Karpas-422 (cell line): Measurements from ENCODE around the gene ZNF256. TPM values are rescaled to one million over a fixed set of nuclear protein-coding genes. Genes with fewer than 3 reads are reported as not detected.
A peak's percentile ranks its signal among the peaks of the same experiment; 100 is the strongest.
"Not testable (repeated sequence)": the region's sequence is repeated elsewhere in the genome, so short reads cannot be mapped to it uniquely, and the experiment has no call there.

ENCODE experiments used
- DNase-seq: peaks from one replicate; pipeline ENCODE4 v3.0.0-alpha.2; 2015
- H2AFZ ChIP-seq: fragments of 200-600 bp; sonication (generic); 2 replicates; pipeline ENCODE4 v1.6.1; 2014; ENCODE audit warnings: antibody characterized with exemption, low read length, mixed read lengths
- H3K27ac ChIP-seq: fragments of 200-600 bp; sonication (generic); 2 replicates; pipeline ENCODE4 v1.5.1; 2014; ENCODE audit warnings: mild to moderate bottlenecking, low read length, moderate library complexity
- H3K27me3 ChIP-seq: fragments of 200-600 bp; sonication (generic); 2 replicates; pipeline ENCODE4 v1.6.1; 2014; ENCODE audit warnings: low read length, mixed read lengths
- H3K36me3 ChIP-seq: fragments of 200-600 bp; sonication (generic); 2 replicates; pipeline ENCODE4 v1.6.1; 2014; ENCODE audit warnings: low read length, mixed read lengths; ENCODE audit not compliant: insufficient read depth
- H3K4me1 ChIP-seq: fragments of 200-600 bp; sonication (generic); 2 replicates; pipeline ENCODE4 v1.6.1; 2014; ENCODE audit warnings: mild to moderate bottlenecking, low read length, mixed read lengths
- H3K4me2 ChIP-seq: fragments of 200-600 bp; sonication (generic); 2 replicates; pipeline ENCODE4 v1.6.1; 2014; ENCODE audit warnings: low read length, low read depth, mild to moderate bottlenecking; ENCODE audit not compliant: poor library complexity, severe bottlenecking
- H3K4me3 ChIP-seq: fragments of 200-600 bp; sonication (generic); 2 replicates; pipeline ENCODE4 v1.5.1; 2014; ENCODE audit warnings: mild to moderate bottlenecking, antibody characterized with exemption, low read length, mixed read lengths
- H3K79me2 ChIP-seq: fragments of 200-600 bp; sonication (generic); 2 replicates; pipeline ENCODE4 v1.6.1; 2014; ENCODE audit warnings: mild to moderate bottlenecking, low read length, mixed read lengths
- H3K9ac ChIP-seq: fragments of 200-600 bp; sonication (generic); 2 replicates; pipeline ENCODE4 v1.6.0; 2014; ENCODE audit warnings: low read length
- H3K9me2 ChIP-seq: fragments of 200-600 bp; sonication (generic), shearing (Covaris generic); replicated peaks from 2 replicates; pipeline ENCODE4 v1.6.0; 2014; ENCODE audit warnings: mild to moderate bottlenecking, low read length, moderate library complexity; ENCODE audit not compliant: insufficient read depth
- H3K9me3 ChIP-seq: fragments of 300-700, 200-600 bp; sonication (generic); 2 replicates; pipeline ENCODE4 v1.6.1; 2014; ENCODE audit warnings: low read length, mixed read lengths
- H4K20me1 ChIP-seq: fragments of 200-600 bp; sonication (generic); 2 replicates; pipeline ENCODE4 v1.6.1; 2014; ENCODE audit warnings: mild to moderate bottlenecking, antibody characterized with exemption, low read length, low read depth; ENCODE audit not compliant: insufficient read depth
- total RNA-seq: library from RNA; depleted of rRNA; stranded (reverse); fragments of >200 nt; shearing (Covaris generic); gene quantifications from 2 replicates; pipeline ENCODE4 v1.2.3, GENCODE V29; 2014; ENCODE audit warnings: low replicate concordance

The ZNF256 gene
- total RNA-seq, 1 experiment from 2014 or later, result 0.75 TPM

- Histone ChIP-seq H3K27me3 (peaks cover 2% of the 10 kb centered on the region; the same call in 1 of the 2 replicates), H3K4me2 (no peak overlapping the region), H3K4me1 (peaks cover 6% of the 10 kb centered on the region; the same call in 1 of the 2 replicates), H3K36me3 (0 out of 2 replicates have a peak, but pooled peaks cover under 1% of the 10 kb centered on the region), H2AFZ (no peak overlapping the region), H3K9me3 (peaks cover 48% of the 10 kb centered on the region), H3K79me2 (peaks cover 24% of the 10 kb centered on the region), H3K9ac (no peak overlapping the region), H4K20me1 (no peaks in the 10 kb centered on the region), H3K4me3 (no peak overlapping the region), H3K9me2 (no peaks in the 10 kb centered on the region), H3K27ac (no peak overlapping the region)
- DNase-seq, result no peak
Observed at GRCh38 chr19:57949296-57949695, 1.8 kb upstream of the ZNF256 start.

- Histone ChIP-seq H3K36me3 (peaks cover 15% of the 10 kb centered on the region), H3K27ac (no peak overlapping the region), H3K4me1 (peaks cover 6% of the 10 kb centered on the region; the same call in 1 of the 2 replicates), H2AFZ (no peak overlapping the region), H3K79me2 (peaks cover 27% of the 10 kb centered on the region), H3K9me3 (peaks cover 58% of the 10 kb centered on the region), H3K4me3 (peak overlapping the region; percentile 73), H3K27me3 (peaks cover 2% of the 10 kb centered on the region; the same call in 1 of the 2 replicates), H3K4me2 (peak overlapping the region; percentile 63), H3K9ac (peak overlapping the region; percentile 74), H3K9me2 (no peaks in the 10 kb centered on the region), H4K20me1 (no peaks in the 10 kb centered on the region)
- no peak for DNase-seq
Observed at GRCh38 chr19:57947088-57947418, 453 bp downstream of the ZNF256 start.

GRCh38 chr19:57946316-57946715, 1.2 kb downstream of the ZNF256 start:
- peak overlapping the region; percentile 73 for H3K4me3 ChIP-seq
- H3K9ac ChIP-seq, result no peak overlapping the region
- peaks cover 6% of the 10 kb centered on the region; the same call in 1 of the 2 replicates for H3K4me1 ChIP-seq
- H3K9me2 ChIP-seq, result no peaks in the 10 kb centered on the region
- H4K20me1 ChIP-seq, result no peaks in the 10 kb centered on the region
- H2AFZ ChIP-seq, result no peak overlapping the region
- peaks cover 27% of the 10 kb centered on the region for H3K79me2 ChIP-seq
- peaks cover 60% of the 10 kb centered on the region for H3K9me3 ChIP-seq
- no peaks in the 10 kb centered on the region; the same call in 1 of the 2 replicates for H3K27me3 ChIP-seq
- H3K4me2 ChIP-seq, result peak overlapping the region; percentile 63
- DNase-seq, result no peak
- H3K36me3 ChIP-seq, result peaks cover 22% of the 10 kb centered on the region
- no peak overlapping the region for H3K27ac ChIP-seq

GRCh38 chr19:57941593-57941992, 5.9 kb downstream of the ZNF256 start:
- Histone ChIP-seq H2AFZ (no peak overlapping the region), H3K79me2 (peaks cover 20% of the 10 kb centered on the region), H3K4me1 (peaks cover 3% of the 10 kb centered on the region; the same call in 1 of the 2 replicates), H3K4me3 (no peak overlapping the region), H3K9me2 (no peaks in the 10 kb centered on the region), H3K36me3 (peaks cover 29% of the 10 kb centered on the region), H3K27me3 (no peaks in the 10 kb centered on the region), H3K27ac (no peak overlapping the region), H3K4me2 (no peak overlapping the region), H3K9me3 (peaks cover 49% of the 10 kb centered on the region), H4K20me1 (no peaks in the 10 kb centered on the region), H3K9ac (no peak overlapping the region)
- DNase-seq, result no peak

- Histone ChIP-seq H4K20me1 (no peaks in the 10 kb centered on the region), H3K9me2 (no peaks in the 10 kb centered on the region), H3K4me3 (no peak overlapping the region), H3K4me1 (no peaks in the 10 kb centered on the region), H3K27ac (no peak overlapping the region), H2AFZ (no peak overlapping the region), H3K9me3 (peaks cover 24% of the 10 kb centered on the region), H3K79me2 (no peaks in the 10 kb centered on the region), H3K9ac (no peak overlapping the region), H3K27me3 (no peaks in the 10 kb centered on the region), H3K4me2 (no peak overlapping the region), H3K36me3 (0 out of 2 replicates have a peak, but pooled peaks cover under 1% of the 10 kb centered on the region)
- DNase-seq, result no peak
Observed at GRCh38 chr19:57935731-57936130, 11.8 kb downstream of the ZNF256 start.

GRCh38 chr19:57934820-57935665, 12.5 kb downstream of the ZNF256 start, which contains the start of gene ZNF418:
TSS of gene ZNF418 (minus strand) at chr19:57935402. CDS start at chr19:57933822, 1,580 bp downstream.
- Histone ChIP-seq H2AFZ (no peak within 1 kb of the TSS), H3K27ac (no peak within 1 kb of the TSS), H3K4me2 (no peak within 1 kb of the TSS), H3K9me3 (peaks cover 24% of the 10 kb centered on the region), H3K4me3 (no peak within 1 kb of the TSS), H3K9me2 (no peaks in the 10 kb centered on the region), H4K20me1 (no peaks in the 10 kb centered on the region), H3K36me3 (no peaks in the 10 kb centered on the region), H3K79me2 (no peaks in the 10 kb centered on the region), H3K9ac (no peak within 1 kb of the TSS), H3K27me3 (no peaks in the 10 kb centered on the region), H3K4me1 (no peaks in the 10 kb centered on the region)
- DNase-seq, result no peak

GRCh38 chr19:57927587-57927986, 19.9 kb downstream of the ZNF256 start:
- Histone ChIP-seq H4K20me1 (no peaks in the 10 kb centered on the region), H3K36me3 (no peaks in the 10 kb centered on the region), H3K4me1 (no peaks in the 10 kb centered on the region), H3K4me2 (no peak overlapping the region), H3K9me3 (peaks cover 28% of the 10 kb centered on the region), H2AFZ (no peak overlapping the region), H3K79me2 (no peaks in the 10 kb centered on the region), H3K9me2 (no peaks in the 10 kb centered on the region), H3K4me3 (no peak overlapping the region), H3K27me3 (no peaks in the 10 kb centered on the region), H3K27ac (no peak overlapping the region), H3K9ac (no peak overlapping the region)
- no peak for DNase-seq

- peaks cover 37% of the 10 kb centered on the region for H3K79me2 ChIP-seq
- H4K20me1 ChIP-seq, H3K9me2 ChIP-seq, H3K27ac ChIP-seq, H3K4me1 ChIP-seq, H3K27me3 ChIP-seq, H2AFZ ChIP-seq: not testable (repeated sequence)
- peak; percentile 98 for DNase-seq
- H3K4me3 ChIP-seq, result peak within 1 kb of the TSS; percentile 93
- peak within 1 kb of the TSS; percentile 89 for H3K9ac ChIP-seq
- H3K9me3 ChIP-seq, result peaks cover 21% of the 10 kb centered on the region
- peak within 1 kb of the TSS; percentile 76 for H3K4me2 ChIP-seq
- H3K36me3 ChIP-seq, result peaks cover 27% of the 10 kb centered on the region
Observed at GRCh38 chr19:57916168-57916995, 31.1 kb downstream of the ZNF256 start, which contains the start of gene ZNF417. TSS of gene ZNF417 (minus strand) at chr19:57916592. CDS start at chr19:57916411, 181 bp downstream.
